Right renal cortex interstitium (tissue), 3 donors: ENCODE measurements around the gene SON. TPM values are rescaled to one million over a fixed set of nuclear protein-coding genes. Genes with fewer than 3 reads are reported as not detected.

Experiments used
- DNase-seq, 3 donors: peaks; one replicate each; pipeline ENCODE4 v3.0.0-alpha.2; 2013; ENCODE audit warnings: low read depth in 3 of 3, low spot score in 2 of 3
- polyA plus RNA-seq, 3 donors: library from polyadenylated mRNA; unstranded; fragments of 120-200 nt; gene quantifications; one replicate each; pipeline ENCODE4 v1.2.1, GENCODE V29; 2013; ENCODE audit not compliant: insufficient read length in 3 of 3

Gene SON
- polyA plus RNA-seq, 3 donors: 306 to 347 (median 321) TPM

DNA sequence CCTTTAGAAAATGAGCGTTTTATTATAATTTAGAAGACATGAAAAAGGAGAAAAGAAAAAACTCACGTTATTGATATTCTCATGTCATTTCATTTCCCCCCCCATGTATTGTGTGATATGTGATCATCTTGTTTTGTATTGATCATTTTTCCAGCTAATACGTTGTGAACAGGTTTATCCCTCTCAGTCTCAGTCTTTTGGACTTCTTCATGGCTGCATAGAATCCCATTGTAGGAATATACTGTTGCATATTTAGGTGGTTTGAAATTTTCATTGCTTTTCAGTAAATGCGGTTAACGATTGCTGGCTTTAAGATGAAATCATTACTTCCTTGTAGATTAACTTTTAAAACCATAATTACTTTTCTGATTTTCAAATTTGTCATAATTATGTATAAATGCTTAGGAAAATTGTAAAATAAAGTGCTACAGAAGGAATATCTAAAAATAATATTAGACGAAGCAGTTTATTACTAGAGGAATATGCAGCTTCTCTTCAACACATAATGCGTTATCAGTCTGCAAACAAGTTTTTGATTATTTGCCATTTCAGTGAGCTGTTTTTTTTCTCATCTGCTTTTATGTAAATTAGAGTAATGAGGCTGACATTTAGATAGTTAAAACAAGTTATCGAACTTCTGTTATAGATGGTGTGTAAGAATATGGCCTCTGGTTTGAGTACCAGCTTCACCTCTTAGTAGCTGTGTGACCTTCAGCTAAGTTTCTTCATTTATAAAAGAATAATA is 1.8 kb downstream of the SON start:
- no peak for DNase-seq

DNA sequence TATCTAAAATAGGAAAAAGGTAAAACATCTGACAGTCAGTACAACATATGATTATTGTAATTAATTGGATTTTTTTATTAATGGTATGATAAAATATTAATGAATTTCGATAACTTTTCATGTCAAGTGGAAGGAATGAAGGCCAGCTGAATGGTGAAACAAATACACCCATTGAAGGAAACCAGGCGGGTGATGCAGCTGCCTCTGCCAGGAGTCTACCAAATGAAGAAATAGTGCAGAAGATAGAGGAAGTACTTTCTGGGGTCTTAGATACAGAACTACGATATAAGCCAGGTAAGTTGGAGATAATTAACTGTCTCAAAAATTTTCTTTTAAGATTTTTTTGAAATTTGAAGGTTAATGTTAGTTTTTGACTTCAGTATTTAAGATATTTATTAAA is 3.2 kb downstream of the SON start:
- DNase-seq: no peak

DNA sequence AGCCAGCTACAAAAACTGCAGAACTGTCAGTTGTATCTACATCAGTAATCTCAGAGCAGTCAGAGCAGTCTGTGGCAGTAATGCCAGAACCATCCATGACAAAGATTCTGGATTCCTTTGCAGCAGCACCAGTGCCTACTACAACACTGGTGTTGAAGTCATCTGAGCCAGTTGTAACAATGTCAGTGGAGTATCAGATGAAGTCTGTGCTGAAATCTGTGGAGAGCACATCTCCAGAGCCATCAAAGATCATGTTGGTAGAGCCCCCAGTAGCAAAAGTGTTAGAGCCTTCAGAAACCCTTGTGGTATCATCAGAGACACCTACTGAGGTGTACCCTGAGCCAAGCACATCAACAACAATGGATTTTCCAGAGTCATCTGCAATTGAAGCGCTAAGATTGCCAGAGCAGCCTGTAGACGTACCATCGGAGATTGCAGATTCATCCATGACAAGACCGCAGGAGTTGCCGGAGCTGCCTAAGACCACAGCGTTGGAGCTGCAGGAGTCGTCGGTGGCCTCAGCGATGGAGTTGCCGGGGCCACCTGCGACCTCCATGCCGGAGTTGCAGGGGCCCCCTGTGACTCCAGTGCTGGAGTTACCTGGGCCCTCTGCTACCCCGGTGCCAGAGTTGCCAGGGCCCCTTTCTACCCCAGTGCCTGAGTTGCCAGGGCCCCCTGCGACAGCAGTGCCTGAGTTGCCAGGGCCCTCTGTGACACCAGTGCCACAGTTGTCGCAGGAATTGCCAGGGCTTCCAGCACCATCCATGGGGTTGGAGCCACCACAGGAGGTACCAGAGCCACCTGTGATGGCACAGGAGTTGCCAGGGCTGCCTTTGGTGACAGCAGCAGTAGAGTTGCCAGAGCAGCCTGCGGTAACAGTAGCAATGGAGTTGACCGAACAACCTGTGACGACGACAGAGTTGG is 7.3 kb downstream of the SON start:
- no peak for DNase-seq

DNA sequence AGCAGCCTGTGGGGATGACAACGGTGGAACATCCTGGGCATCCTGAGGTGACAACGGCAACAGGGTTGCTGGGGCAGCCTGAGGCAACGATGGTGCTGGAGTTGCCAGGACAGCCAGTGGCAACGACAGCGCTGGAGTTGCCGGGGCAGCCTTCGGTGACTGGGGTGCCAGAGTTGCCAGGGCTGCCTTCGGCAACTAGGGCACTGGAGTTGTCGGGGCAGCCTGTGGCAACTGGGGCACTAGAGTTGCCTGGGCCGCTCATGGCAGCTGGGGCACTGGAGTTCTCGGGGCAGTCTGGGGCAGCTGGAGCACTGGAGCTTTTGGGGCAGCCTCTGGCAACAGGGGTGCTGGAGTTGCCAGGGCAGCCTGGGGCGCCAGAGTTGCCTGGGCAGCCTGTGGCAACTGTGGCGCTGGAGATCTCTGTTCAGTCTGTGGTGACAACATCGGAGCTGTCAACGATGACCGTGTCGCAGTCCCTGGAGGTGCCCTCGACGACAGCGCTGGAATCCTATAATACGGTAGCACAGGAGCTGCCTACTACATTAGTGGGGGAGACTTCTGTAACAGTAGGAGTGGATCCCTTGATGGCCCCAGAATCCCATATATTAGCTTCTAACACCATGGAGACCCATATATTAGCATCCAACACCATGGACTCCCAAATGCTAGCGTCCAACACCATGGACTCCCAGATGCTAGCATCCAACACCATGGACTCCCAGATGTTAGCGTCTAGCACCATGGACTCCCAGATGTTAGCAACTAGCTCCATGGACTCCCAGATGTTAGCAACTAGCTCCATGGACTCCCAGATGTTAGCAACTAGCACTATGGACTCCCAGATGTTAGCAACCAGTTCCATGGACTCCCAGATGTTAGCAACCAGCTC is 8.2 kb downstream of the SON start:
- DNase-seq: no peak

DNA sequence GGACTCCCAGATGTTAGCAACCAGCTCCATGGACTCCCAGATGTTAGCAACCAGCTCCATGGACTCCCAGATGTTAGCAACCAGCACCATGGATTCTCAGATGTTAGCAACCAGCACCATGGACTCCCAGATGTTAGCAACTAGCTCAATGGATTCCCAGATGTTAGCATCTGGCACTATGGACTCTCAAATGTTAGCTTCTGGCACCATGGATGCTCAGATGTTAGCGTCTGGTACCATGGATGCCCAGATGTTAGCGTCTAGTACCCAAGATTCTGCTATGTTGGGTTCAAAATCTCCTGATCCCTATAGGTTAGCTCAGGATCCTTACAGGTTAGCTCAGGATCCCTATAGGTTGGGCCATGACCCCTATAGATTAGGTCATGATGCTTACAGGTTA is 8.8 kb downstream of the SON start:
- no peak for DNase-seq

DNA sequence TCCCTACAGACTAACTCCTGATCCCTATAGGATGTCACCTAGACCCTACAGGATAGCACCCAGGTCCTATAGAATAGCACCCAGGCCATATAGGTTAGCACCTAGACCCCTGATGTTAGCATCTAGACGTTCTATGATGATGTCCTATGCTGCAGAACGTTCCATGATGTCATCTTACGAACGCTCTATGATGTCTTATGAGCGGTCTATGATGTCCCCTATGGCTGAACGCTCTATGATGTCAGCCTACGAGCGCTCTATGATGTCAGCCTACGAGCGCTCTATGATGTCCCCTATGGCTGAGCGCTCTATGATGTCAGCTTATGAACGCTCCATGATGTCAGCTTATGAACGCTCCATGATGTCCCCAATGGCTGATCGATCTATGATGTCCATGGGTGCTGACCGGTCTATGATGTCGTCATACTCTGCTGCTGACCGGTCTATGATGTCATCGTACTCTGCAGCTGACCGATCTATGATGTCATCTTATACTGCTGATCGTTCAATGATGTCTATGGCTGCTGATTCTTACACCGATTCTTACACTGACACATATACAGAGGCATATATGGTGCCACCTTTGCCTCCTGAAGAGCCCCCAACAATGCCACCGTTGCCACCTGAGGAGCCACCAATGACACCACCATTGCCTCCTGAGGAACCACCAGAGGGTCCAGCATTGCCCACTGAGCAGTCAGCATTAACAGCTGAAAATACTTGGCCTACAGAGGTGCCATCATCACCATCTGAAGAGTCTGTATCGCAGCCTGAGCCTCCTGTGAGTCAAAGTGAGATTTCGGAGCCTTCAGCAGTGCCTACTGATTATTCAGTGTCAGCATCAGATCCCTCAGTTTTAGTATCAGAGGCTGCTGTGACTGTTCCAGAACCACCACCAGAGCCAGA is 9.5 kb downstream of the SON start:
- DNase-seq: no peak

DNA sequence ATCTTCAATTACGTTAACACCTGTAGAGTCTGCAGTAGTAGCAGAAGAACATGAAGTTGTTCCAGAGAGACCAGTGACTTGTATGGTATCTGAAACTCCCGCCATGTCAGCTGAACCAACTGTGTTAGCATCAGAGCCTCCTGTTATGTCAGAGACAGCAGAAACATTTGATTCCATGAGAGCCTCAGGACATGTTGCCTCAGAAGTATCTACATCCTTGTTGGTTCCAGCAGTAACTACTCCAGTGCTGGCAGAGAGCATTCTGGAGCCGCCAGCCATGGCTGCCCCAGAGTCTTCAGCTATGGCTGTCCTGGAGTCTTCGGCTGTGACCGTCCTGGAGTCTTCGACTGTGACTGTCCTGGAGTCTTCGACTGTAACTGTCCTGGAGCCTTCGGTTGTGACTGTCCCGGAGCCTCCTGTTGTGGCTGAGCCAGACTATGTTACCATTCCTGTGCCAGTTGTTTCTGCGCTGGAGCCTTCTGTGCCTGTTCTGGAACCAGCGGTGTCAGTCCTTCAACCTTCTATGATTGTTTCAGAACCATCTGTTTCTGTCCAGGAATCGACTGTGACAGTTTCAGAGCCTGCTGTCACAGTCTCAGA is 10.3 kb downstream of the SON start:
- no peak for DNase-seq

DNA sequence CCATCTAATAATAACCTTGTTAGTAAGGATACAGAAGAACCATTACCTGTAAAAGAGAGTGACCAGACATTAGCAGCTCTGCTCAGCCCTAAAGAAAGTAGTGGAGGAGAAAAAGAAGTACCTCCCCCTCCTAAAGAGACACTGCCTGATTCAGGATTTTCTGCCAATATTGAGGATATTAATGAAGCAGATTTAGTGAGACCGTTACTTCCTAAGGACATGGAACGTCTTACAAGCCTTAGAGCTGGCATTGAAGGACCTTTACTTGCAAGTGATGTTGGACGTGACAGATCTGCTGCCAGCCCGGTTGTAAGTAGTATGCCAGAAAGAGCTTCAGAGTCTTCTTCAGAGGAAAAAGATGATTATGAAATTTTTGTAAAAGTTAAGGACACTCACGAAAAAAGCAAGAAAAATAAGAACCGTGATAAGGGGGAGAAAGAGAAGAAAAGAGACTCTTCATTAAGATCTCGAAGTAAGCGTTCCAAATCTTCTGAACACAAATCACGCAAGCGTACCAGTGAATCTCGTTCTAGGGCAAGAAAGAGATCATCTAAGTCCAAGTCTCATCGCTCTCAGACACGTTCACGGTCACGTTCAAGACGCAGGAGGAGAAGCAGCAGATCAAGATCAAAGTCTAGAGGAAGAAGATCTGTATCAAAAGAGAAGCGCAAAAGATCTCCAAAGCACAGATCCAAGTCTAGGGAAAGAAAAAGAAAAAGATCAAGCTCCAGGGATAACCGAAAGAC is 11.6 kb downstream of the SON start:
- DNase-seq: no peak

DNA sequence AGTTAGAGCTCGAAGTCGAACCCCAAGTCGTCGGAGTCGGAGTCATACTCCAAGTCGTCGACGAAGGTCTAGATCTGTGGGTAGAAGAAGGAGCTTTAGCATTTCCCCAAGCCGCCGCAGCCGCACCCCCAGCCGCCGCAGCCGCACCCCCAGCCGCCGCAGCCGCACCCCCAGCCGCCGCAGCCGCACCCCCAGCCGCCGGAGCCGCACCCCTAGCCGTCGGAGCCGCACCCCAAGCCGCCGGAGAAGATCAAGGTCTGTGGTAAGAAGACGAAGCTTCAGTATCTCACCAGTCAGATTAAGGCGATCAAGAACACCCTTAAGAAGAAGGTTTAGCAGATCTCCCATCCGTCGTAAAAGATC is 12.1 kb downstream of the SON start:
- DNase-seq: no peak

DNA sequence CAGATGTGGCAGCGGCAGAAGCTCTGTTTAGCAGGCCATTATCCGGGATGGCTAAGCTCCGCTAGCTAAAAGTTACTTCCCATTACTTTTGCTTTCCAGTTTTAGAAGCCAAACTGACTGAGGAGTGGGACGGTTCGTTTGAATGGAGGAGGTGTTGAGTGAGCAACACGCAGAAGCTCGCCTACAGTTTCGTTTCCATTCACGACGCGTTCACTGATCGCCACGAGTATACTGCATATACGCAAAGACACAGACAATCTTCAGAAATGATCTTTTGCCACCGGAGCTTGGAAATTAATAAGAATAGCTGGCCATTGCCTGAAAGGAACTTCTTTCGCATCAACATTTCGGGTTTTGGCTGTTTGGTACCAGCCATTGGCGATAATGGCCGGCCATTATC is 14.6 kb downstream of the SON start:
- DNase-seq: no peak

DNA sequence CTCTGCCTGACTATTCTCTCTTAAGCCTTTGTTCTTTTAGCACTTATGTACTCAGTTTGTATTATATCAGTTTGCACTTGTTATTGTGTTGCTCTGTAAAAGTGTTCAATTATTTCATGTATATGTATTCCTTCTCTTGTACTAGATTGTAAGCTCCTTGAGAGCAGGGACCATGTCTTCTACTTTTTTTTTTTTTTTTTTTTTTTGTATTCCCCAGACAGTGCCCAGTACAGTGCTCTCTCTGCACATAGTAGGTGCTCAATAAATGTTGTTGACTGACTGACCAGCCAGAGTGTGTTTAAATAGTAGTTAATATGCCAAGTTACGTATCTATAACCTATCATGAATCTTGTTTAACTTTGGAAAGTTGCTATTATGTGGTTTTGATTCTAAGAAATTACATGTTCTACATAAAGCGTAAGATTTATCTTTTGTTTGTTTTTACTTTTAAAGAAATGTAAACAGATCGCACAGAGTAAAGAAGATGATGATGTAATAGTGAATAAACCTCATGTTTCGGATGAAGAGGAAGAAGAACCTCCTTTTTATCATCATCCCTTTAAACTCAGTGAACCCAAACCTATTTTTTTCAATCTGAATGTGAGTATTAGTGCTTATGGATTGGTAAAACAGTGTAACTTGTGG is 16.1 kb downstream of the SON start:
- DNase-seq: no peak

DNA sequence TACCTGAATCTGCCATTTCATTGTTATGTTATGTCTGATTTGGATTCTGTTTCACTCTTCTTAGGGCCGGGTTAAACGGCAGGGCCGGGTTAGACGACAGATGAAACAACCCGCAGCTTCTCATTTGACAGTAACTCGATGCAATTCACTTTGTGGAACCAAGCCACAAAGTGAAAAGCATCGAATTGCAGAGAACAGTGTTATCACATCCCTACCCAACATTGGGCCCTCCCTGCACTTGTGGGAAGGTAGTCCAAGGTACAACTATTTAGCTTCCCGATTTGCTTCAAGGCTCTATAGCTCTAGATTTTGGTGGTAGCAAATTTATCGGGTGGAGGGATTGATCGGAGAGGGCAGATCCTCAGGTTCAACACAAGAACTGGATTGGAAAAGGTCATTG is 17.0 kb downstream of the SON start:
- no peak for DNase-seq

DNA sequence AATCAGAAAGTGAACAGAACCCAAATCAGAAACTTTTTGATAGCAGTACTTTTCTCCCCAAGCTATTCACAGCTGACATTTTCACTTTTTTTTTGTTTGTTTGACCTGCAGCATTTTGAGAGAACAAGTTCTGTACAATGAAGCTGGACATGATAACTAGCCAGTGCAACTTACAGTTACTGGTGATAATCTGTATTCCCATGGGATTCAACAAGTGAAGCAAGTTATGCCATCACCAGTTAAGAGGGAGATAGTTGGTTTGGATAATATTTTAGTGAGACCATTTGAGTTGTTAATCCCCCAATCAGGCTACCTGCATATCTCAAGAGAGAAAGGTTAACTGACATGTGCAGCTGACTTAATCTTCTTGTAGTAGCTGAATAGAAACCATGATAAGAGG is 18.1 kb downstream of the SON start:
- DNase-seq: no peak

DNA sequence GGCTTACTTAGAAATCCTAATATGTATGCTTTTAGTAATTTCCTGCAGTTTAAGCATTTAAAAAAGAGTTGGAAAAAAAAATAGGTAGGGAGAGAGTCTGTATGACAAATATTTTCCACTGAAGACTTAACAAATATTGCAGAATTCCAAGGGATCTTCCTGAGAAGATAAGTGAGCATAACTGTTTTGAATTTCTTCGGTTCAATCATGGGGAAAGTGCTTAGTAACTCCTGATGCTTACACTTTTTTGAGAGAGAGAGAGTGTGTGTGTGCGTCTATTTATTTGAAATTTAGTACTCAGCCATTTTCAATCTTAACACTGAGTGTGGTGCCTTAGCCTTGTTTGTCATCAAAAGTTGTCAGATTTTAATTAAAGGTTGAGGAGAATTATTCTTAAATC is 18.5 kb downstream of the SON start:
- no peak for DNase-seq

DNA sequence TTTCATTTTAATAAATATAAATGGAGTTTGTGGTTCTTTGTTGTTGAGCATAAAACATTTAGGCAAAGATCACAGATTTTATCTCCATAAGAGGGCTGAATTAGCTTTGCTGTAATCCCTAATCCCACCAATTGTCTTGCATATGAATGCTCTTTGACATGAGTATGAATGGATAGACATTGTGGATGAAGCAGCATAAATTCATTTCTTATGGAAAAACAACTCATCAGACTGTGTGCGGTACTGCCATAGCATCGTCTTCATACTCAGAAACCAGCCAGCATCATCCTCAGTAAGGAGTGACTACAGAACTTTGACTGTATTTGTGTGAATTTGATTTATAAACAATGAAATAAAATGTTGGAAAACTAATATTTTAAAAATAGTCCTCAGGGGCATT is 19.6 kb downstream of the SON start:
- DNase-seq: no peak

DNA sequence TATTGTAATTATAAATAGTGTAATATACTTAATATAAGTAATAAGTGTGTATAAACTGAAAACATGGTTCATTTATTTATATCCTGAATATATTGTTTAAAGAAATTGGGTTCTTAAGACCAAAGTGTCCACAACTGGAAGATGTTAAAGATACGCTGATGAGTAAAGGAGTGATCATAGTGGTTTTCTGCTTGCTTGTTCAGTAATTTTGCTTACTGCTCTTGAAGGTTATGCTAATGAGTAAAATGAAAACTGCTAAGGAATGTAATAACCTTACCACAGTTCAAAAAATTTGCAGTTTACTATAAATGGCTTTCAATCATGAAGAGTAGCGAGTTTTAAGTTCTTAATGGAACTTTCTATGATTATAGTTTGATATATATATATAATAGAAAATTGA is 23.7 kb downstream of the SON start:
- no peak for DNase-seq

DNA sequence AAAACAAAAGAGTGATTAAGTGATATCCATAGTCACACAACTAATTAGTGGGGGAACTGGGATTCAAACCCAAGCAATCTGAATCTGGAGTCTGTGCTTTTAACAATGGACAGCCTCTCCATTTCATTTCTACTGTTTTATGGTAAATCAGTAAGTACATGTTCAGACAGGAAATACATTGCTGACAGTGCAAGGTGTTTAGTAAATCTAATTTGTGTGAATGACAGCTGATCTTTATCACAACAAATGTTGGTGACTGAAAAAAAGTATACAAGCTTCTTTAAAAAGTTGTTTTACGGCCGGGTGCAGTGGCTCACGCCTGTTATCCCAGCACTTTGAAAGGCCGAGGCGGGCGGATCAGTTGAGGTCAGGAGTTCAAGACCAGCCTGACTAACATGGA is 25.1 kb downstream of the SON start:
- no peak for DNase-seq

DNA sequence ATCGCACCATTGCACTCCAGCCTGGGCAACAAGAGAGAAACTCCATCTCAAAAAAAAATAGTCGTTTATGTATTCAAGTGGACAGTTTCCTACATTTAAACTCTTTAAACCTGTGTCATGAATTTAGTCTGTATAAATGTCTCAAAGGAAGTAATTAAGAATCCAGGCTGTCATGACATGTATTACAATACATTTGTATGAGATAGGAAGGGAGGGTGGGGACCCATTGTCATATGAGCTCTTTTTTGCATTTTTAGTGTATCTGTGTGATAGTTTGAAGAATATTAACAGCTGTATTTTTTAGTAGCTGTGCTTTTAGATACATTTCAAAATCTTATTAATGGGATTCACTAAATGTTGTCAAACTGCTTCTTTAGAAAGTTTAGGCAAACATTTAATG is 25.6 kb downstream of the SON start:
- no peak for DNase-seq

DNA sequence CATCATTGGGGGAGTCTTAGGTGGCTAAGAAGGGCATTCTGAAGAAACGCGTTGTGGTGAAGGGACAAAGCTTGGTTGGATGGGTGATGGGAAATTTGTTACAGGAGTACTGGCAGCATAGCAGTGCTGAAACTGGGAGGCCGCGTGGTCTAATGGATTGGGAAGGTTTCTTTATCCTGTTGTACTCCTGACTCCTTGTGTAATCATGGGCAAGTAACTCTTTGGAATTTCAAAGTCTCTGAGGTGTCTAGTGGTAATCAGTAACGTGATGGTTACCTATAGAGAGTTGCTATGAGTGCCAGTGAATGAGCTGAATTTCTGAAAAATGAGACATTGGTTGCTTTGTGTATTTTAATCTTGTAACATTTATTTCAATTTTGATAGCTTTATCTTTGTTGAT is 27.2 kb downstream of the SON start:
- DNase-seq: no peak
